Ramos (cell line): Measurements from ENCODE around the gene MLLT3.
"Not testable (repeated sequence)": the region's sequence is repeated elsewhere in the genome, so short reads cannot be mapped to it uniquely, and the experiment has no call there.

Experiments
- in situ Hi-C: fragments of 300-500 bp; cut with MboI; formaldehyde crosslinking; loops from one replicate; pipeline ENCODE4 v1.14.3; 2022; ENCODE audit warnings: low sequenced_read_pairs; ENCODE audit not compliant: unreplicated experiment

MLLT3 gene

GRCh38 chr9:20622330-20623020, at the start of gene MLLT3:
Gene MLLT3 (minus strand): TSS chr9:20622499.
- in situ Hi-C loops, result loop anchor here (10.0 kb wide), 2 partner anchors 248 to 492 kb away; no protein-coding TSS in a partner anchor

- in situ Hi-C loops, result no loop called here
These were observed 49.3 kb upstream of the MLLT3 start for GRCh38 chr9:20671635-20672034.

DNA sequence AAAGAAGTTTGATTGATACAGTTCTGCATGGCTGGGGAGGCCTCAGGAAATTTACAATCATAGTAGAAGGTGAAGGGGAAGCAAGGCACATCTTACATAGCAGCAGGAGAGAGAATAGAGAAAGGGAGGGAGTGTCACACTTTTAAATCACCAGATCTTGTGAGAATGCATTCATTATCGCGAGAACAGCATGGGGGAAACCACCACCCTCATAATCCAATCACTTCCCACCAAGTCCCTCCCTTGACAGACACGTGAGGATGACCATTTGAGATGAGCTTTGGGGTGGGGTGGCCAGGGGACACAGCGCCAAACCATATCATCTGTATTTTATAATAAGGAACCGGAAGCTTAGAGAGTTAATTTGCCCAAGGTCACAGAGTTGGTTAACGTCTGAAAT, 48.1 kb upstream of the MLLT3 start:
- in situ Hi-C loops, result no loop called here

DNA sequence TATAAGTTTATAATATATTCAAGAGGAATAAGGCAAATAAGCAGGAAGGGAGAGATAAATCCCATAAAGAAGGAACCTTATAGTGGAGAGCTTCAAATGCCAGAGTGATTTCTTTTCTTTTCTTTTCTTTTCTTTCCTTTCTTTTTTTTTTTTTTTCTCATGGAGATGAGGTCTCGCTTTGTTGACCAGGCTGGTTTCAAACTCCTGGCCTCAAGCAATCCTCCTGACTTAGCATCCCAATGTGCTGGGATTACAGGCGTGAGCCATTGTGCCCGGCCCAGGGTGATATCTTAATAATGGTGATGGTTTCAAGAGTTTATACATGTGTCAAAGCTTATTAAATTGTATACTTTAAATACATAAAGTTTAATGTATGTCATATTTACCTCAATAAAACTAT, 42.2 kb upstream of the MLLT3 start:
- in situ Hi-C loops, result no loop called here

DNA sequence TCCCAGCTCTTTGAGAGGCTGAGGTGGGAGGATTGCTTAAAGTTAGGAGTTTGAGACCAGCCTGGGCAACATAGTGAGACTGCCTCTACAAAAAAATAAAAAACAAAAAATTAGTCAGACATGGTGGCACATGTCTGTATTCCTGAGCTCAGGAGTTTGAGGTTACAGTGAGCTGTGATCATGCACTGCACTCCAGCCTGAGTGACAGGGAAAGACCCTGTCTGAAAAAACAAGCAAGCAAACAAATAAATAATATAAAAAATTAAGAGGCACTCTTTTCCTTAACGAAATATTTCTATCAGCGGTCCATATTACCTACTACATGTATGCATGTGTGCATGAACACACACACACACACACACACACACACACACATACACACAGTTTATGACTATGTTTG, 40.8 kb upstream of the MLLT3 start:
- in situ Hi-C loops, result no loop called here

DNA sequence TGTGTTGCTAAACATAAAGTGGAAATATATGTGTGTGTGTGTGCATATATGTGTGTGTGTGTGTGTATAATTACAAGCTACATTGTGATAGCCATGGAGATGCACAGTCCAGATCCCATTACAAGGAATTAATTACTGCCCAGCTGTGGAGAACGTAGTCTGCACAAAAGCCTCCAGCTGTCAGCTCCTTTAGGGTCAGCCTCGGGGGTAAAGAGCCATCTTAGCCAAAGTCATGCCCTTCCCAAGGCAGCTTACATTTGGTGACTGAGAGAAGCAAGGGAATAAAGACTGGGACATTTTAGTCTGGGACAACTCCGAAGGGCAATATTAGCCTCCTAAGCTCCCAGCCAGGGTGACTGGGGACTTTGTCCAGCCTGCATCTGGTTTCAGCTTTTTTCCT, 39.9 kb upstream of the MLLT3 start:
- in situ Hi-C loops, result no loop called here

DNA sequence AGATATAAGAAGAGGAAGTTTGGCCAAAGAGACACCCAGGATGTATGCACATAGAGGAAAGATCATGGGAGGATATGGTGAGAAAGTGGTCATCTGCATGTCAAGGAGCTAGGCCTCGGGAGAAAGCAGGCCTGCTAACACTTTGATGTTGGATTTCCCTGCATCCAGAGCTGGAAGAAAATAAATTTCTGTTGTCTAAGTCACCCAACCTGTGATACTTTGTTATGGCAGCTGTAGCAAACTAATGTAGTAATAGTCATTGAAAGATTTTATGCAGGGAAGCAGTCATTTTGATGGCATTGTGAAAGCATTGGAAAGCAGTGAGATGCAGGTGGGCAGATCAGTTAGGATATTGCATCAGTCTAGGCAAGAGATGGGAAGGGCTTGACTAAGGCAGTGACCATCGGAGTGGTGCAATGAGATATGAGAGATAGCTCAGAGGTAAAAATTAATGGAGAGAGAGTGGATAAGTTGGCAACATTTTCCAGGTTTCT, 37.2 kb upstream of the MLLT3 start:
- in situ Hi-C loops, result no loop called here

DNA sequence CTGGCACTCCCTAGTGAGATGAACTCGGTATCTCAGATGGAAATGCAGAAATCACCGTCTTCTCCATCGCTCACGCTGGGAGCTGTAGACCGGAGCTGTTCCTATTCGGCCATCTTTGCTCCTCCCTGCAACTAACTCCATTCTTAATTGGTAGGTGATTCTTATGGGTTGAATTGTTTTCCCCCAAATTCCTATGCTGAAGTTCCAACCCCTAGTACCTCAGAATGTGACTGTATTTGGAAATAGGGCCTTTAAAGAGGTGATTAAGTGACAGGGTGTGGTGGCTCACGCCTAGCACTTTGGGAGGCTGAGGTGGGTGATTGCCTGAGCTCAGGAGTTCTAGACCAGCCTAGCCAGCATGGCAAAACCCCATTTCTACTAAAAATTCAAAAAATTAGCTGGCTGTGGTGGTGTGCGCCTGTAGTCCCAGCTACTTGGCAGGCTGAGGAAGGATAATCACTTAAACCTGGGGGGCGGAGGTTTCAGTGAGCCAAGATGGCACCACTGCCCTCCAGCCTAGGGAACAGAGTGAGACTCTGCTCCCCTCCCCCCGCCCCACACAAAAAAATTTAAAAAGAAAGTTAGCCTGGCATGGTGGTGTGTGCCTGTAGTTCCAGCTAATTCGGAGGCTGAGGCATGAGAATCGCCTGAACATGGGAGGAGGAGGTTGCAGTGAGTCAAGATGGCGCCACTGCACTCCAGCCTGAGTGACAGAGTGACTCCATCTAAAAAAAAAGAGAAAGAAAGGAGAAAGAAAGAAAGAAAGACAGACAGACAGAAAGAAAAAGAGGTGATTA, 36.6 kb upstream of the MLLT3 start:
- in situ Hi-C loops, result no loop called here

GRCh38 chr9:20658246-20658667, 36.0 kb upstream of the MLLT3 start:
- in situ Hi-C loops, result not testable (repeated sequence)

DNA sequence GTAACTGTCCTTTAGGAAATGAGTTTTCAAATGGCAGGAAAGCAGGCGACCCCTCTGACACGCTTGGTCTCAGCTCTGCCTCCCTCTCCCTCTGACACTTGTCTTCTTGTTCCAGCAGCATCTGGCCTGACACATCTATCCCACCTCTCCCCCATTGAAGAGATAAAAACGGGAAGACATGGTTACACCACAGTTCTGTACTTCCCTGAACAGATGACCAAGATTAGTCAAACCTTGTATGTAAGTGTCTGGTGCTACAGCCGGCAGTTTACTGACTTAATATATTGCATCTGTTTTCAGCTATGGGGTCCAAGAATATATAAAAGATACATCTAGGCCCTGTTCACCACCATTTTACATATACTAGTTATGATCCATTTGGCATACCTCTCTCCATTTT, 29.6 kb upstream of the MLLT3 start:
- in situ Hi-C loops, result no loop called here

GRCh38 chr9:20650750-20651299, 28.5 kb upstream of the MLLT3 start:
- in situ Hi-C loops, result no loop called here

DNA sequence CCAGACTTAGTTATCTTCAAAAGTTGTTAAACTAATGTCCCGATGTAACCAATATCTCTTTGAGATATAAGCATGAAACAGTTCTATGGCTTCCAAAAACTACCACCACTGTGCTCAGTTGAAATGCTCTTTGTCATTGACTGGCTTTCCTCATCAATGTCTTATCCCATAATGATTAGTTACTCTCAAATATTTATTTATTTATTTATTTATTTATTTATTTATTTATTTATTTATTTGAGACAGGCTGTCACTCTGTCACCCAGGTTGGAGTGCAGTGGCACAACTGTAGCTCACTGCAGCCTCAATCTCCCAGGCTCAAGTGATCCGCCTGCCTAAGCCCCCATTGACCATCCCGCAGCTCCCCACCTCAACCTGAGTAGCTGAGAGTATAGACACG, 28.0 kb upstream of the MLLT3 start:
- in situ Hi-C loops, result no loop called here

GRCh38 chr9:20649381-20649780, 27.1 kb upstream of the MLLT3 start:
- in situ Hi-C loops, result loop anchor here (25.0 kb wide), 1 partner anchor 288 kb away; no protein-coding TSS in a partner anchor

- in situ Hi-C loops, result loop anchor here (25.0 kb wide), 1 partner anchor 291 kb away; no protein-coding TSS in a partner anchor
These were observed 24.4 kb upstream of the MLLT3 start for GRCh38 chr9:20646656-20647055.

- in situ Hi-C loops, result loop anchor here (25.0 kb wide), 1 partner anchor 294 kb away; no protein-coding TSS in a partner anchor
These were observed 21.4 kb upstream of the MLLT3 start for GRCh38 chr9:20643660-20644059.

- in situ Hi-C loops, result loop anchor here (25.0 kb wide), 1 partner anchor 295 kb away; no protein-coding TSS in a partner anchor
These were observed 19.7 kb upstream of the MLLT3 start for GRCh38 chr9:20642045-20642444.

DNA sequence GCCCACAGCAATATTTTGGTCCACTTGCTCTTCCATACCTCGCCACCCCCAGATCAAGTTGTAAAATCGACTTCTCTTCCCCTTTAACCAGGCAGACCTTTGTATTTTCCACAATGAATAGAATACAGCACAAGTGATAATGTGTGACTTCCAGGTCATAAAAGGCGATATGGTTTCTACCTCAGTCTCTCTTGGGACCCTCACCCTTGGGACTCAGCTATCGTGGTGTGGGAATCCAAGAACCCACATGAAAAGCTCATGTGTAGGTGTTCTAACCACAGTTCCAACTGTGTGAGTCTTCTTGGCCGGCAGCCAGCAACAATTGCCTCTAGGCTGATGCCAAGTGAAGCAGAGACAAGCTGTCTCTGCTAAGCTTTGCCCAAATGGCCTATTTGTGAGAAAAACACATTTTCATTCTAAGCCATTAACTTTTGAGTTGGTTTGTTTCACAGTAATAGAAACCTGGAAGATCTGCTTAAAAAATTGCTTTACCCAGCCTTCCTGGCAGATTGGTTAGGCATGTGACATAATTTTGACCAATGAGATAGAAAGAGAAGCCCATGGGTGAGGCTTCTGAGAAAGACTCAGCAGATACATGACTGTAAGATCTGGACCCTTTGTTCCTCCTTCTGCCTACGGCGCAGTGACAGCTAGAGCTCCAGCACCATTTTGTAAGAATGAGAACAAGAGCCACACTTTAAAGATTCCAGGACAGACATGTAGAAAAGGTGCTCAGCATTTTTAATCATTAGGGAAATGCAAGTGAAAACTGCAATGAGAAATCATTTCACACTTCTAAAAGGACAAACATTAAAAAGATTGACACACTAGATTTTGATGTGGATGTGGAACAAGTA, 18.3 kb upstream of the MLLT3 start:
- in situ Hi-C loops, result loop anchor here (25.0 kb wide), 1 partner anchor 297 kb away; no protein-coding TSS in a partner anchor

DNA sequence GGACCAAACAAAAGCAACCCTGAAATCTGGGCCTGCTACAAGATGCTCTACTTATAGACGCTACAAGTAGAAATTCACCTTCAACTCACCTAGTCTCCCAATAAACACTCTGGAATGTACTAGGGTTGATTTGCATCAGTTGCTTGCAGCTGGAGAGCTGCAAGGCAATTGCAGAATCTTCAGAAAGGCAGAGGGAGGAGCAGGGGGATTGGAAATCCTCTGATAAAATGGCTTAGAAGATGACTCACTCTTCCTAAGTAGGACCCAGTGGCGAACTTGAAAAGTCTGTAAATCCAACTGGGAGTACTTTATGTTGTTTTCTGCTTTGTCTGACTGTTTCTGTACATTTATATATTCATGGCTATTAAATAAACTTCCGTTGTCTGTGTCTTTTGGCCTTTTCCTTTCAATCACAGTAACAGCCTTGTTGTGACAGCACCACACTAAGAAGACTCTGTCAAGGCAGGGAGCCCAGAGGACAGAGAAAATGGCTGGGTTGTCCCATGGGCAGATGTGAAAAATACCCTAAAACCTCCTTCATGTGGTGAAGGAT, 14.7 kb upstream of the MLLT3 start:
- in situ Hi-C loops, result loop anchor here (25.0 kb wide), 1 partner anchor 300 kb away; no protein-coding TSS in a partner anchor

DNA sequence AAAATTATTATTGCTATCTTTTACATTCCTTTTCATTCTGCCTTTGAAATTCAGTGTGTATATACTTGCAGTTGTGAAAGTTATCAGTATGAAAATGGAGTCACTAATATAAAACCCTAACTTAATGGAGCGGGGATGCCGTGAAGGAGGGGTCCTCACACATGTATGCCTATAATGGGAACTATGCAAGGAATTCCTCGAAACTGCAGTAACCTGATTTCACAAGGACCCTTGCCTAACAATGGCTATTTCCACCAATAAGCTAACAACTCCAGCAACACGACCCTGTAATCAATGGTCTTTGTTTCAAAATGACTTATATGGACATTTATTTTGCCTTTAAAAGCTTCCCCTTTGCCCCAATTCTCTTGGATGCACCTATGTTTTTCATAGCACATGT, 12.6 kb upstream of the MLLT3 start:
- in situ Hi-C loops, result loop anchor here (25.0 kb wide), 1 partner anchor 302 kb away; no protein-coding TSS in a partner anchor
